Endothelial cell of umbilical vein (primary cell): ENCODE results near the gene KCP. TPM values are rescaled to one million over a fixed set of nuclear protein-coding genes. Genes with fewer than 3 reads are reported as not detected.

Experiments
- BruUV-seq: library from RNA; stranded (reverse); fragments of 400-500 nt; replicated peaks from 2 replicates; lab custom pipeline; 2021; lab: Mats Ljungman, UMichigan
- CTCF ChIA-PET: fragments of 300-600, 350-600 bp; sonication (Branson Sonifier 250); formaldehyde crosslinking; loops from one replicate; lab custom pipeline; 2021; ENCODE audit warnings: antibody characterized with exemption, inconsistent platforms; lab: Charles Lee
- POLR2A ChIA-PET: fragments of 300-600, 350-600 bp; sonication (Branson Sonifier 250); formaldehyde crosslinking; loops from one replicate; lab custom pipeline; 2021; ENCODE audit warnings: antibody characterized with exemption, inconsistent platforms; lab: Charles Lee
- DNase-seq: peaks from one replicate; pipeline ENCODE4 v3.0.0-alpha.2; 2011; ENCODE audit warnings: low read depth, low spot score
- FAIRE-seq: peaks from 2 replicates; lab custom pipeline; 2011; peaks lifted over from hg19 to GRCh38; lab: Jason Lieb, UNC
- H2AFZ ChIP-seq: 2 replicates; pipeline ENCODE4 v1.6.0; 2012; ENCODE audit warnings: low read depth, low read length, control low read depth, inconsistent platforms
- H3K27ac ChIP-seq: 2 replicates; pipeline ENCODE4 v1.5.1; 2011; ENCODE audit warnings: low read depth, mild to moderate bottlenecking, control low read depth, low read length, moderate library complexity; ENCODE audit not compliant: insufficient read depth
- H3K27me3 ChIP-seq, 2 experiments: 2 replicates each; pipeline versions ENCODE4 v1.6.0 to v1.6.1; 2011; ENCODE audit warnings: low read length in 2 of 2, mixed read lengths in 1 of 2; ENCODE audit not compliant: control insufficient read depth in 2 of 2, insufficient read depth in 2 of 2
- H3K36me3 ChIP-seq, 2 experiments: 2 replicates in 1 of 2; 3 replicates in 1 of 2; pipeline ENCODE4 v1.5.1; 2011; ENCODE audit warnings: low read length in 2 of 2, mild to moderate bottlenecking in 1 of 2, moderate library complexity in 1 of 2; ENCODE audit not compliant: control insufficient read depth in 2 of 2, insufficient read depth in 2 of 2; ENCODE audit errors: extremely low read depth in 1 of 2
- H3K4me1 ChIP-seq: 3 replicates; pipeline ENCODE4 v1.5.1; 2011; ENCODE audit warnings: mild to moderate bottlenecking, low read length; ENCODE audit not compliant: control insufficient read depth, insufficient read depth; ENCODE audit errors: extremely low read depth
- H3K4me2 ChIP-seq: 2 replicates; pipeline ENCODE4 v1.6.1; 2011; ENCODE audit warnings: low read length, control low read depth, mixed read lengths; ENCODE audit not compliant: insufficient read depth
- H3K4me3 ChIP-seq, 3 experiments: fragments of 200-600 bp in 1 of 3; sonication (generic), shearing (Covaris generic) in 1 of 3; replicated peaks in 1 of 3; 2 replicates each; pipeline ENCODE4 v1.5.1; 2011 to 2016; ENCODE audit warnings: control low read depth in 3 of 3, low read length in 3 of 3, mild to moderate bottlenecking in 2 of 3, inconsistent platforms in 1 of 3, low read depth in 1 of 3, moderate library complexity in 1 of 3; ENCODE audit not compliant: insufficient read depth in 1 of 3
- H3K79me2 ChIP-seq: 2 replicates; pipeline ENCODE4 v1.6.0; 2012; ENCODE audit warnings: low read length, inconsistent platforms; ENCODE audit not compliant: control insufficient read depth, insufficient read depth
- H3K9ac ChIP-seq: replicated peaks from 2 replicates; pipeline ENCODE3; 2011; ENCODE audit warnings: low read length, control low read depth; ENCODE audit not compliant: insufficient read depth; ENCODE audit errors: extremely low read depth
- H3K9me1 ChIP-seq: replicated peaks from 3 replicates; pipeline ENCODE4 v1.6.0; 2011; ENCODE audit warnings: mild to moderate bottlenecking, low read length; ENCODE audit not compliant: control insufficient read depth, insufficient read depth; ENCODE audit errors: extremely low read depth
- H3K9me3 ChIP-seq: replicated peaks from 2 replicates; pipeline ENCODE4 v1.5.1; 2012; ENCODE audit warnings: low read length, inconsistent platforms; ENCODE audit not compliant: control insufficient read depth, insufficient read depth
- H4K20me1 ChIP-seq: replicated peaks from 2 replicates; pipeline ENCODE3; 2011; ENCODE audit warnings: mild to moderate bottlenecking, low read length; ENCODE audit not compliant: control insufficient read depth, insufficient read depth; ENCODE audit errors: extremely low read depth
- EZH2 ChIP-seq: IDR thresholded peaks from 2 replicates; pipeline ENCODE4 v1.6.1; 2012; ENCODE audit warnings: borderline replicate concordance, low read depth, mild to moderate bottlenecking, moderate library complexity, low read length, inconsistent platforms; ENCODE audit not compliant: severe bottlenecking
- FOS ChIP-seq: IDR thresholded peaks from 2 replicates; pipeline ENCODE4 v1.6.1; 2011; ENCODE audit warnings: mild to moderate bottlenecking, low read length, moderate library complexity, borderline replicate concordance; ENCODE audit not compliant: insufficient read depth
- GATA2 ChIP-seq: IDR thresholded peaks from 2 replicates; pipeline ENCODE4 v1.7.0; 2011; ENCODE audit warnings: low read depth, mild to moderate bottlenecking, moderate library complexity, mixed read lengths, low read length; ENCODE audit not compliant: insufficient read length, insufficient read depth
- JUN ChIP-seq: IDR thresholded peaks from 2 replicates; pipeline ENCODE4 v1.6.1; 2011; ENCODE audit warnings: borderline replicate concordance, low read depth; ENCODE audit not compliant: insufficient read length, insufficient read depth
- MYC ChIP-seq: IDR thresholded peaks from one replicate; pipeline ENCODE4 v1.6.1; 2011; ENCODE audit warnings: mild to moderate bottlenecking, low read depth, low read length
- POLR2A ChIP-seq: IDR thresholded peaks from 2 replicates; pipeline ENCODE4 v1.6.1; 2012; ENCODE audit warnings: low read depth, mild to moderate bottlenecking, control low read depth, low read length
- POLR2AphosphoS5 ChIP-seq: IDR thresholded peaks from 2 replicates; pipeline ENCODE4 v1.6.1; 2012; ENCODE audit warnings: low read depth, mild to moderate bottlenecking, control low read depth, low read length, moderate library complexity; ENCODE audit not compliant: insufficient read depth
- dilution Hi-C: fragments of 300-500 bp; cut with MboI; formaldehyde crosslinking; loops from one replicate; pipeline ENCODE4 v1.15.0; 2019; ENCODE audit warnings: low sequenced_read_pairs; ENCODE audit not compliant: extremely low pct_ligation_motif_present
- intact Hi-C: fragments of 100-400 bp; cut with micrococcal nuclease; formaldehyde crosslinking; loops from one replicate; pipeline ENCODE4 v1.10.0; 2022
- polyA plus RNA-seq, 4 experiments: library from polyadenylated mRNA; depleted of rRNA in 3 of 4; stranded (reverse) in 3 of 4; unstranded in 1 of 4; fragments of >200 nt; gene quantifications; 2 replicates each; pipeline versions ENCODE4 v1.2.1 to v1.2.3, GENCODE V29; 2011 to 2012; ENCODE audit warnings: missing spikeins in 1 of 4
- total RNA-seq: library from RNA; stranded (reverse); gene quantifications from 2 replicates; pipeline ENCODE4 v1.2.3, GENCODE V29; 2021
- TF ChIP-seq, protein P1 (sequence below), 2 donors: IDR thresholded peaks; 1 replicate in 1 of 2; 2 replicates in 1 of 2; pipeline ENCODE4 v1.5.1; 2011; ENCODE audit warnings: low read length in 2 of 2, mild to moderate bottlenecking in 2 of 2, moderate library complexity in 2 of 2, control low read depth in 1 of 2, inconsistent platforms in 1 of 2, low read depth in 1 of 2; ENCODE audit not compliant: insufficient read depth in 1 of 2; ENCODE audit errors: extremely low read depth in 1 of 2
- TF ChIP-seq, protein P2 (sequence below): IDR thresholded peaks from 2 replicates; pipeline ENCODE4 v1.6.1; 2011; ENCODE audit not compliant: insufficient read depth, insufficient read length

The KCP gene
- total and polyA plus RNA-seq, 2 donors (not counting 3 experiments of a cell fraction or from before 2014, with no cell fraction given) = not detected

DNA sequence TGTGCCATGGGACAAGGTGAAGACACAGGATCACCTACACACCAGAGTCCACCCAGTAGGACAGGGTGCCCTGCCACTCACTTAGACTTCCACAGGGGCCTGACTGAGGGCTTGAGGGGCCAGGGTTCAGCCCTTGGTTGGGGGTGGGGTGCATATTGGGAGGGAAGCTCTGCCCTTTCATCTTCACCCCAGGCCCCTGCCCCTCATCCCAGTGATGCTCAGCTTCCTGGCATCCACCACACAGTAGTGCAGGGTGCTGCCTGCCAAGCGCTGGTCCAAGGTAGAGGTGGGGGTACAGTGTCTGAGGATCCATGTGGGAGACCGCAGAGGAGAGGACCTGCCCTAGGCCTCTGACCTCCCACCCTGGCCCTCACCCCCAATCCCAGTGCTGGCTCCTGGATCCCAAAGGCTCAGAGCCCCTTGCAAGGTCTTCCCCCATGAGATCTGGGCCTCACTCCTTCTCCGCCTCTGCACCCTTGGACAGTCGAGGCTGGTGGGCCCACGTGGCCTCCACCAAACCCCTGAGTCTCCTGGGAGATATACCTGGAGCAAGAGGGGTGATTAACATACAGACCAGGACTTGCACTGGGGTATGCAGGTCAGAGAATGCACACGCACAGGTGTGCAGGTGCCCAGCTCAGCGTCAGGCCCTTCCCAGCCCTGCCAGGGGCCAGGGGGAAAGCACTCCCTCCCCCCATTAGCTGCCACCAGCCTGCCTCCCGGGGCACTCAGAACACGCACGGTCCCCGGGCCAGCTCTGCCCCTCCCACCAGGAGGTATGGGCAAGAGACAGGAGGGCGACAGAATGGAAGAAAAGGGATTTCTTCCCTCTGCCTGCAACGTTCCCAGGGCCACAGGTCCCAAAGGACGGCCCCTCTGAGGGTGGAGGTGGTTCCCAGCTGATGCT lies 18.6 kb upstream of the KCP start:
- H3K9me1 ChIP-seq = no peaks in the 10 kb centered on the region
- no peaks in the 10 kb centered on the region for H4K20me1 ChIP-seq
- H3K4me3 ChIP-seq = no peak overlapping the region
- DNase-seq (no peak), FAIRE-seq (no peak)
- no TSS peak for BruUV-seq
- TF ChIP-seq, protein P1, sequence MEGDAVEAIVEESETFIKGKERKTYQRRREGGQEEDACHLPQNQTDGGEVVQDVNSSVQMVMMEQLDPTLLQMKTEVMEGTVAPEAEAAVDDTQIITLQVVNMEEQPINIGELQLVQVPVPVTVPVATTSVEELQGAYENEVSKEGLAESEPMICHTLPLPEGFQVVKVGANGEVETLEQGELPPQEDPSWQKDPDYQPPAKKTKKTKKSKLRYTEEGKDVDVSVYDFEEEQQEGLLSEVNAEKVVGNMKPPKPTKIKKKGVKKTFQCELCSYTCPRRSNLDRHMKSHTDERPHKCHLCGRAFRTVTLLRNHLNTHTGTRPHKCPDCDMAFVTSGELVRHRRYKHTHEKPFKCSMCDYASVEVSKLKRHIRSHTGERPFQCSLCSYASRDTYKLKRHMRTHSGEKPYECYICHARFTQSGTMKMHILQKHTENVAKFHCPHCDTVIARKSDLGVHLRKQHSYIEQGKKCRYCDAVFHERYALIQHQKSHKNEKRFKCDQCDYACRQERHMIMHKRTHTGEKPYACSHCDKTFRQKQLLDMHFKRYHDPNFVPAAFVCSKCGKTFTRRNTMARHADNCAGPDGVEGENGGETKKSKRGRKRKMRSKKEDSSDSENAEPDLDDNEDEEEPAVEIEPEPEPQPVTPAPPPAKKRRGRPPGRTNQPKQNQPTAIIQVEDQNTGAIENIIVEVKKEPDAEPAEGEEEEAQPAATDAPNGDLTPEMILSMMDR (IDR thresholded peaks at IDR 0.05; ENCODE audit: extremely low read depth in 1 of 2, insufficient read depth in 1 of 2, low read depth in 1 of 2, low read length in 2 of 2) = no peak
- TF ChIP-seq MYC (no peak), POLR2A (no peak), GATA2 (no peak), EZH2 (no peak), JUN (no peak), FOS (no peak), POLR2AphosphoS5 (no peak)
- TF ChIP-seq, protein P2, sequence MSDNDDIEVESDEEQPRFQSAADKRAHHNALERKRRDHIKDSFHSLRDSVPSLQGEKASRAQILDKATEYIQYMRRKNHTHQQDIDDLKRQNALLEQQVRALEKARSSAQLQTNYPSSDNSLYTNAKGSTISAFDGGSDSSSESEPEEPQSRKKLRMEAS = no peak
- dilution Hi-C loops (no loop called here), intact Hi-C loops (no loop called here)
- no peak overlapping the region for H3K27ac ChIP-seq
- no peaks in the 10 kb centered on the region for H3K9me3 ChIP-seq
- H3K79me2 ChIP-seq = no peaks in the 10 kb centered on the region
- ChIA-PET POLR2A (no interaction called here), CTCF (interaction anchor here (0.6 kb wide), 1 partner anchor 621 kb away, joined by 3 read pairs; no protein-coding TSS in a partner anchor)
- no peak overlapping the region for H2AFZ ChIP-seq
- no peaks in the 10 kb centered on the region for H3K36me3 ChIP-seq
- no peak overlapping the region for H3K4me2 ChIP-seq
- H3K27me3 ChIP-seq = peaks cover 0 to 3% of the 10 kb centered on the region in 2 experiments
- H3K9ac ChIP-seq = no peak overlapping the region
- H3K4me1 ChIP-seq = no peaks in the 10 kb centered on the region
